Effector CD8-positive, alpha-beta T cell (primary cell): Measurements from ENCODE around the gene CYP27C1.

Source experiments
- DNase-seq: peaks from one replicate; lab custom pipeline; 2025; lab: John Stamatoyannopoulos, UW

The CYP27C1 gene

DNA sequence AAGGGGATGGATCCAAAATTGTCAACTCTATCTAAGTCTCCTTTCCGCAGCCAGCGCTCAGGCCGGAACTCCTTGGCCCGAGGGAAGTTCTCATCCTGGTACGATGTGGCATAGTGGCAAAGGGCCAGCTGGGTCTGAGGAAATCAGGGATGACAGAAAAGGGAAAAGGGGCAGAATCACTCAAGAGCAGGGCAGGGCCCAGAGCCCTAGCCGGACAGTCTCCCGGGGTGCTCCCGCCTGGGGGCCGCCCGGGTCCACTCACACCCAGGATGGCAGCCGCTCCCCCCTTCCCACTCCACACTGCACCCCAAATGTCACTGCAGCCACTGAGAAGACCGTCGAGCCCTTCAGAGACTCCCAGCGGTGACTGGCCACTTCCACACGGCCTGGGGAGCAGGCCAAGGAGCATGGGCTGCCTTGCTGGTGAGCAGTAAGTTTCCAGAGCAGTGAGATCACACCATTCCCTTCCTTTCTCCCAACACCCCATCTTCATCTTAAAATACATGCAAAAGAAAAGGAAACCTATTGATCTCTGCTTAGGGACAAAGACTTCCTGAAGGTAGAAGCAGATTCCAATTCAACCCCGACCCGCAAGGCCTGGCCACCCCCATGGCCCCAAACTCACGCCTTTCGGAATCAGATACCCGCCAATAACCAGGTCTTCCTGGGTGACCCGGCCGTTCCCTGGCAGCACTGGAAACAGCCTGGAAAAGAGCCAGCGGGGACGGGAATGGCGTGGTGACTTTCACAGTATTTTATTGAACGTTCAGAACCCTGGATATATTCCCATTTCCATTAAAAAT lies 26.7 kb downstream of the CYP27C1 start:
- DNase-seq = no peak

DNA sequence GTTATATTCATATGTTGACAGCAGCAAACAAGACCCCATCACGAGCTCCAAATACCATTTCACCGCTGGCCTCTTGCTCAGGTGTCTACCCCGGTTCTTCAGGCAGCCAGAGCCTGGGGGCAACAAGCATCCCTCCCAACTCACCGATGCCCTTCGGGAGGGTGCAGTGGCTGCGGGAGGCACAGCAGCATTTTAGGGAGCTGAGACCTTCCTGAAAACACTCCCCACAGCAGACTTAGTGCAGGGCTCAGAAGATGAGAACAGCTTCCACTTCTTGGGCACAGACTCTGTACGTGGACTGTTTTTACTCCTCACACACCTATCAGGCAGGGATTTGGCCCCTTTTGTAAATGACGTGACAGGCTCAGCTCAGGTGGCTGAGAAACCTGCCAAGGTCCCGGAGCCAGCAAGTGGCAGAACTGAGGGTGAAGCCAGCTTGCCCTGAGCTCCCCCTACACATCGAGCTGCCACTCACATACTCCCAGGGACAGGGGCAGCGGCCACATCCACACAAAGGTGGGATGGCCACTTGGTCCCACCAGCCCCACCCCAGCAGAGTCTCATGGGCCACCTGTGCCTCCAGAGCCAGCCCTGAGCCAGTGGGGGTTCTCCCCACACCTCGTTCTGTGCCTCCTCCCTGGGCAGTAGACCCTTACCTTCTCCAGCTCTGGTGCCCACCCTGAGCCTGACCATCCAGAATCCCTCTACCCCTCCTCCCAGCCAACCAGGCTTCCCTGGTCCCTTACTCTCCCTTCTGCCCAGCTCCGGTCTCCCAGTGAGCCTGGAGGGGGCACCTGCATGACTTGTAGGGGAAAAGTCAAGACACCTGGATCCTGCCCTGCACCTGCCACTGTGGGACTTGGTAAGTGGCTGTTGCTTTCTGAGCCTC lies 28.5 kb downstream of the CYP27C1 start:
- DNase-seq = no peak

DNA sequence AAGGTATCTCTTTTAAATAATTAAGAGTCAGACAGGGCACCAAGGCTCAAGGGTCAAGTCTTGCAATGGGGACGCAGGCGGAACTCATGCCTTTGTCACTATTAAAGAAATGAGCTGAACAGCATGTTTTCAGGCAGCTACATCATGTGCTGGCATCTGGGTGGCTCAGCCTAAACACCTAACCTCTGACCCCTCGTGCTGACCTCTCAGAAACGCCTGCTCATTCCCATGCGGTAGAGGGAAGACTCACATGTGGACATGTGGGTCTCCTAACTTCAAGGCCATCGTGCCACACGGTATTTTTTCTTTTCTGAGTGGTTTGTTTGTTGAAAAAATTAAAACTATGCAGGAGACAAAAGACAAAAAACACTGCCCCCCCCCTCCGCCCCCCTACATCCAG lies 31.3 kb downstream of the CYP27C1 start:
- no peak for DNase-seq

DNA sequence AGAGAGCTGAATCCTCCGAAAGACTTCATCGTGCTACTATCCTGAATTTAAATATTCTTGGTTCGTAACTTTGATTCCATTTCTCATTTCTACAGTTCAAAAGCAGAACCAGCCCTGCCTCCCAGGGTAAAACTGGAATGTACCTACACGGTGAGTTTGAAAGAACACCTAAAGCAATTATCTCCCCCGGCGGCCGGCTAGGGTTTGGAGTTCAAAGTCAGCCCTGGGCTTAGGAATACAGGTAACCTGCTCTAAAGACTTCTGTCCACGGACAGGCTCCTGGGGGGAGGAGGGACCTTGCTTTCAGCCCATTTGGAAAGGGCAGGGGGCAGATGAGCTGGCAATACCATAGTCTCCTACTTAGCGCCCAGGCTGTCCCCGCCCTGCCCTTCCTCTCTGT lies 32.3 kb downstream of the CYP27C1 start:
- DNase-seq = no peak

DNA sequence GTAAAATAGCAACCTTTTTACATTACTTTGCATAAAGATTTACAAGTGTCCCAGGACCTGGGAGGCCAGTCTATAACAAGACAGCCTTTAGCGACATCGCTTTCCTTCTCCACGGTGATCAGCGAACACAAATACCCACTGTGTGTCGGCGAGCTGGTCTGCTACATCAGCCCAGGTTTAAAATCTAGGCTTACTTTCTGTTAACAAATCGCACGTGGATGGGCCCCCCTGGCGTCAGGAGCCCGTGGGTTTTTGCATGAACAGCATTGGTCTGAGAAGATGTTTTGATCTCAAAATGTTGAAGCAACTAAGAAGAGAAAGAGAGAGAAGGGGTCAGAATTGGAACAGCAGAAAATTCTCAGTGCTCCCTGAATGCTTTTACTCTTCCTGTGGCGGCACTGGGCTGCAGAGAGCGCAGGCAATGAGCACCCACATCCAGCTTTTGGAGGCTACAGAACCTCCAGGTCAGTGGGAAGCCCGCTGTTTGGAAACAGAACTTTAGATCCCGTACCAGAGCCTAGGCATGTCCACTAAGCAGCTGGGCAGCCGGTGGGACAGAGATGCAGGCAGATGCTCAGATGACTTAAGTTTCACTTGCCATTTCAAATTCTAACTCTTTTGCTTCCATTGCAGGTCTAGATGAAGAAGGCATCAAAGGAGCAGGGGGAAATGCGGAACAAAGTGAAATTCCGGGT lies 32.9 kb downstream of the CYP27C1 start:
- DNase-seq = no peak

DNA sequence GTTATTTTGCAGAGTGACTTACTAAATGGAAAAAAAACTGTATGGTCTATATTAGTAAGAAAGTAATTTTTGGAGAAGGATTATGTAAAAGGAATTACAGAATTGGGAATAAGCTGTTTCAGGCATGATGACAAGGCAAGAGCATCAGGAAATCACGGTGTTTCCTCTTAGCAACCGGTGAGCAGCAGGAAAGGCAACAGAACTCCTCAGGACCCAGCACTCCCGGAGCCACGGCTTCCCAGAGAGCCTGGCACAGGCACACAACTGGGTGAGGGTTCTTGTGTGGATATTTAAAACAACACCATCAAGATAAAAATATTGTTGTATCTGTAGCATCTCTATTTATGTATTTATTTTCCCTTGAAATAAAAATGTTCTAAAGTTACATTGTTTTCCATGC lies 34.4 kb downstream of the CYP27C1 start:
- no peak for DNase-seq

DNA sequence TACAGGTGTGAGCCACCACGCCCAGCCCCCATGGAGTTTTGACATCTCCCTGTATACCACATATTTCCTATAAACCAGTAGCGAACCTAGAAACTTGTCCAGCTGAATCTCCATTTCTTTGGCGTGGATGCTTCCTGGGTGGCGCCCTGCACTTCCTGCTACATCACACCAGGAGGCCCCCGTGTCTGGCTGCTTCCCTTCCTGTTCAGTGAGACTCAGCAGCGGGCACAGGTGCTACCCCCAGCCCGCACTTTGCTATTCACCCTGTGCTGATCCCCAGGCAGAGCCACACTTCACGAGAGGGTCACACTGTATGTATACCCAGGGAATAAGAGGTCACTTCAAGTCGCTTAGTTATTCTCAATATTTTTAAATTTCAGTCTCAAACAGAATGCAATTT lies 35.0 kb downstream of the CYP27C1 start:
- no peak for DNase-seq

DNA sequence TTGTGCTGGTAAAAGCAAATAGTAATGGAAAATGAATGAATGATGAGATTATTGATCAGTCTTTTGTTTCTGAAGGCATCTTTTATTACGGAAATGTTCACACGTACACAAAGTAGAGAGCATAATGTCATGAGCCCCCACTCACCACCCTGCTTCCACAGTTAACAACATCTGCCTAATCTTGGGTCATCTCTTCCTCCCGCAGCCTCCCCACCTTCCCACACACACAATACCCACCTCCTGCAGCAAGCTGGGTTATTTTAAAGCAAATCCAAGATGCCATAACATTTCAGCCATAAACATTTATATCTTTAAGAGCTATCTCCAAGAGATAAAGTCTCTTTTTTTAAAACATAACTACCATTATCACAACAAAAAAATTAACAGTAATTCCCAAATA lies 36.3 kb downstream of the CYP27C1 start:
- DNase-seq = no peak

DNA sequence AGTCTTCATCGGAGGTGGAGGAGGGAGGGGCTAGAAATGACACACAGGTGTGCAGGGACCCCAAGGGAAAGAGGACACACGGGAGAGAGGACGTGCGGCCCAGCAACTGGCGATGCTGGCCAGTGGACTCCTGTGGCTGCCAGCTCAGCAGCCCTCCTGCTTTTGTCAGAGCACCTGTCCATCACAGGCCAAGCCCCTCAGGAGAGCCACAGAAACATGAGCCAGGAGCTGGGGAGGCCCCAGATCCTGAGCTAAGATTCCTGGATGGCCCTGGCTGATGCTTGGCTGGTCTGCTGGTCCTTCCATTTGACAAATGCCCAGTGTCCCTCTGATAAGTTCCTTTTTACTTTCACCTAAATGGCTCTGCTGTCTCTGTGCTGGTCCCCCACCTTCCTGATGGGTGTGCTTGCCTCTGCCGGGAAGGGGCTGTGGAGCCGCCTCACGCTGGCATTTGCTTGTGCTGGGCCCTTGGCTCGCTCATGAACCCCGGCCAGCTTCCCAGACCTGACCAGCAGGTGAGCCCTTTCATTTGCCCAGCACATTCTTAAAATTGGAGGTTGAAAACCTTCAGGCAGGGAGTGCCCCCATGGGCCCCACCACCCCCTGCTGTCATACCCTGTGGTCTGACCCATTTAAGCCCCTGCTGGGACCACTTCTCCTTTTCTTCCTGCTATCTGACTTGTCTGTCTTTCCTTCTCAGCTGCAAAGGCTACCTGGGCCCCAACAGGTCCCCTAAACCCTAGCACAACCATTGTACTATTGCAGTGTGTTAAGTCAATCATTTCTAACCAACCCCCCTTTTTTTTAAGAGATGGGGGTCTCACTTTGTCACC lies 37.3 kb downstream of the CYP27C1 start:
- no peak for DNase-seq

DNA sequence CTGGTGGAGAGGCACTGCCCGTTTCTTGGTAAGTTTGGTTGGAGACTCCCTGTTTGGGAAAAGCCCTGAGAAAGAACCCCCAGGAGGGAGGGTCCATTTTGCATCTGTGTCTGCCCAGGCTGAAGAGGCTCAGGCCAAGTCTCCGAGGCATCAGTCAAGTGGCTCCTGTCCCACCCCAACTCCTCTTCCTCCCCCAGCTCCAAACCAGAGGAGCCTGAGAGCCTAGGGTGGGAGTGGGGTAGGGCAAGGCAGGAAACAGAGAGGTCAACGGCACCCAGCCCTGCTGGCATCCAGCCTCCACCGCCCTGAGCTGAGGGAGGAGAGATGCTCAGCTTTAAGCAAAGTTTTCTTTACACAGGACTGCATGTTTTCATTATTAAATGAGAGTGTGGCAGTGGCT lies 38.2 kb downstream of the CYP27C1 start:
- DNase-seq = no peak

DNA sequence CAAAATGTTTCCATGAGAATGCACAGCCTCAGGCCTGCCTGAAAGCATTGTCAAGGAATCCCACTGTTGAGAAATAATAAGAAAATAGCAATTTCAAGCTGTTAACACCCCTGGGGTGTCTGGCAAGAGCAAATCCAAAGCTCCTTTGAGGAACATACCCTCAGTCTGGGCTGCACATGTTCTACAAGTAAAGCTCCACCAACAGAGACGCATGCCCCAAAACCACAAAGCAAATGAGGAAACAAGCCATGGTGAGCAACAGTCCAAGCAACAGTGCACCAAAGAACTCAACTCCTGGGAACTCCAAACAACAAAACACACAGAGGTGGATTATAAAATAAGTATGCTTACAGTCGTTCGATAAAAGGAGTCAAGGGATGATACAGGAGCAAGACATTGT lies 40.3 kb downstream of the CYP27C1 start:
- no peak for DNase-seq

DNA sequence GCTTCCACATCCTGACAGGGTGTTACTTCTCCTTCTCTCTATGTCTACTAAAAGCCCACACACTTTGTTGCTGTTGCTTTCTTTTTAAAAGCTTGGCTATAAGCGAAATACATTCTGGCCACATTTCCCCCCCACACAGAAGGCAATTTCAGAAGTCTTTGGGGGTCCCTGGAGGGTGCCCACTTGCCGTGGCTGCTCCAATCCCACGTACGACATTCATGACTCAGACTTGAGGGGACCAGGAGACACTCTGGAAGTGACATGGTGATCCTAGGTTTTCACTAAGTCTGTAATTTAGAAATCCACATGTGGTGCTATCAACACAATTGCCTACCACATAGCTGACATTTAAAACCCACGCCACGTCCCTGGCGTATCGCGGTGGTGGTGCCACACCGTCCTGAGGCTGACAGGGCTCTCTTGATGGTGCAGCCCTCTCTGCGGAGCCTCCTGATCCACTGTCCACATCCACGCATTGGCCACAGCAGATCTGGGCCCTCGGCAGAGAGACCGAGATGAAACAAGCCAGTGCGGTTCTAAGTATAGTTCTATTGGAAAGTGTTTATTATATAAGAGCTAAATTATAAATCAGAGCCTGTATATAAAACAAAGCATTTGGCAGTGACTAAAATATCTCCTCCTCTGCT lies 42.4 kb downstream of the CYP27C1 start:
- no peak for DNase-seq

DNA sequence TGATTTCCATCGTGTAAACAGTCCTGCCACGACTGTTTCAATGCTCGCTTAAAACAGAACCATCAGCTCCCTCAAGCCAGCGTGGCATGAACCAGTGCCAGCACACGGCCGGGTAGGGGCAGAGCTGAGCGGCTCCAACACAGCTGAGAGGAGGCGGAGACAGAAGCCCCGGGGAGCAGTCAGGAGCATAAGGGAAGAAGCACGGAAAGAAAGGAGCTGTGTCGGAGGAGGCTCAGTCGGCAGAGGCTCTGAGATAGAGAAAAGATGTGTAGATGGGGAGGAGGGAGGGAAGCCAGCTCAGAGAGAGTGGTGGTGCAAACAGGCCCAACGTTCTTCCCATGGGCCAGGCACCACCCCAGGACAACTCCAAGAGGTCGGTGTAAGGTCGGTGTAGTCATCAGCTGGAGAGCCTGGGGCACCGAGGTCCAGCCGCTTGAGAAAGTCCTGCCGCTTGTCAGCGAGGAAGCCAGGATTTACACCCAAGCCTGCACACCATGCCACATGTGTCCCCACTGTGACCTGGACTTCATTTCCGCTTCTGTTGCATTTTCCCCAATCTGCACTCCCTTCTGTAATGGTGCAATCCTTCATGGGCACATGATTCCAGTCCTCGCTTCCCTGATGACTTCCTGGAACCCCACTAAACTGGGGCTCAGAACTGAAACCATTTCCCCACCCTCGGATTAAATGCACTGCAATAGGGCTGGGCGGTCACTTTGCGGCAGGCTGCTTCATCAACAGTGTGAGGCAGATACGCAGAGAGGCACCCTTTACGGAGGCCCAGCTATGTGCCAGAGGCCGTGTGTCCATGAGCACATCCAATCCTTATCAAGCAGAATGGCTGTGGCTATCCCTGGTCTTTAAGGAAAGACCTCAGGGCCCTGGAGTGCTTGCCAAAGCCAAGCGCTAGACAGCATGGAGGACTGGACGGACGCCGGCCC lies 43.5 kb downstream of the CYP27C1 start:
- no peak for DNase-seq

DNA sequence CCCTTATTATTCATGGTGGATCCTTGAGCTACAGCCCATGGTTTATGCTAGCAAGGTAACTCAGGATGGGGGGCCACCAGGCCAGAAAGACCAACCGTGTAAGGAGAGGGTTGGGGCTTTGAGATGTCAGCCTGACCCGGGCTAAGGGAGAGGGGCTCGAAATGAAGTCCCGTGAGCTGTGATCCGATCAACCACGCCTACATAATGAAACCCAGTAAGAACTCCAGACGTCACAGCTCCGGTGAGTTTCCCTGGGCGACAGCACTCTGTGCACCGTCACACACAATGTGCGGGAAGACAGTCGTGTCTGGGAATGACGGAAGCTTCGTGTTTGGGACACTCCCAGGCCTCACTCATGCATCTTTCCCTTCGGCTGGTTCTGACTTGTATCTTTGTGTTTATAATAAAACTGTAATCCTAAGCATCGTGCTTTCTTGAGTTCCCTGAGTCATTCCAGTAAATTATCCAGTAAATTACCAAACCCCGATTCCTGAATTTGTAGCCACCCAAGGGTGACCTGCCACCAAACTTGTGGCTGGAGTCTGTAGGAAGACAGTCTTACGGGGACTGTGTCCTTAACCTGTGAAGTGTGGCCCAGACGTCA lies 44.2 kb downstream of the CYP27C1 start:
- DNase-seq = no peak

DNA sequence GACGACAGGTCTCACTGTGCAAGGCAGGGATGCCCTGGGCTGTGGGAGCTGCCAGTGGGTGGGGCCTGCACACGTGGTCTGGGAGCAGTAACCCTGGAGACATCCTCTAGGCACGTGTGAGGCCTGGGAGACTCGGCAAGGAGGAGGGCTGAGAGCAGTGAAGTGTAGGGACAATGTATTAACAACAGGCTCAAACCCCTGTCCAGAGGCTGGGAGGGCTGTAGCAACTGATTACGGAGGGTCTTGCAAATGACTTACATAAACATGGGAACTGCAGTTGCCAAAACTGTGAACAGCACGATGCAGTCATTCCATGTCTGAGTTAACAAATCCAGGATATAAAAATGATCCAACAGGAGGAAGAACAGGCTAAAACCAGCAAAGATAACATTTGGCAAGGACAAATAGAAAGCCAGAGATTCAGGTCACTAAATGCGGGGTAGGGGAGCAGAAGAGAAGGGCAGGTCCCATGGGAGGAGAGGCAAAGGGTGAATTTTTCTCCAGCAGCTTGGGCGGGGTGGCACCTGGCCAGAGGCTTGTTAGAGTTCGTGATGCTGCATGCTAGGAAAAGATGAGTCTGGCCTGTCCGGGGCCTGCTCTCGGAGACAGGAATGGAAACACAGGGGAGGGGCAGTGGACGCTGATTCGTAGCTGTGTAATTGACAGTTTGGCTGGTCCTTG lies 44.9 kb downstream of the CYP27C1 start:
- DNase-seq = no peak

DNA sequence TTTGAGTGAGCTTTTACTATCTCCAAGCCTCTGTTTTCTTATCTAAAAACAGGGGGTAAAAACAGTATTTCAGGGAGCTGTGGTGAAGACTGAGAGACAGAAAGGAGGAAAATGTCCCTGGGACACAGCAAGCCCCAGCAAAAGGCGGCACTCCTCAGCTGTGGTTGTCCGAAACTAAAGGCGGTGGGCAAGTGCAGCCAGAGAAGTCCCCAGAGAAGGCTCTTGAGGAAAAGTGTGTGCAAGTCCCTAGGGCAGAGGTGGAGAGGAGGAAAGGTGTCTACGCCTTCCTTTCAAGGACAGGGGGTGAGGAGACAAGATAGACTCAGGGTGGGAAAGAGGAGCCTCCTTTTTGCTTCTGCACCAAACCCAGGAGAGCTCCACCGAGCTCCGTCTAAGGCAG lies 45.5 kb downstream of the CYP27C1 start:
- no peak for DNase-seq

DNA sequence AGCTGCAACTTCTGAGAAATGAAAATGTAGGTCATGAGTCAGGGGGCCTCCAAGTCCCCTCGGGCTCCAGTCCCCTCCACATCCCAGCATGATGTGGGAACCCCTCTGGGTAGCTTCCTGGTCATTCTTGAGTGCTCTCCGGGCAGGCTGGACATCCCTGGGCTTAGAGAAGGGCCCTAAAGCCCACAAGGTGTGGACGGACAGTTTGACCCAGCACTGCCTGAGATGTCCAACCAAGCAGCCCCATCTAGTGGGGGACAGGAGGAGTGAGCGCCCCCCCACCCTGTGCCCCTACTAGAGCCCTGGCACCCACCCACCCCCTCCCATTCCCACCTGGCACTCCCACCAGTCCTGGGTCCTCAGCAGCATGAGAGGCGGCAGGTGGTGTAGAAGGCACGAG lies 46.0 kb downstream of the CYP27C1 start:
- DNase-seq = no peak

DNA sequence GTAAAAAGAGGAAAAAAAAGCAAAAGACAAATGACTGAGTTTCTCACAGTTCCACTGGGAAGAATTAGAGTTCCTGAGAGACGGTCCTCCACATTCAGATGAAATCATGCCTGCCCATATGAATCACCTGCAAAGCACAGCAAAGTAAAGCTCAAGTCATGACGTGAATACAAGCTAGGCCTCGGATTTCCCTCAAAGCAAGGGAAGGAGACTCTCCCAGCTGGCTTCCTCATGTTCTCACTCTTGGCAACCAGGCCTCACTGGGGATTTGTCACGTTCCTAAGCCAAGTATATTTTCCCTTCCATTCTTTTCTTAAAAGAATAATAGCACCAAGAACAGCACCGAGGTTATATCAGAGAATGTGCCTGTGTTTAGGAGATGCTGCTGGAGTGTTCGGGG lies 47.0 kb downstream of the CYP27C1 start:
- DNase-seq = no peak

DNA sequence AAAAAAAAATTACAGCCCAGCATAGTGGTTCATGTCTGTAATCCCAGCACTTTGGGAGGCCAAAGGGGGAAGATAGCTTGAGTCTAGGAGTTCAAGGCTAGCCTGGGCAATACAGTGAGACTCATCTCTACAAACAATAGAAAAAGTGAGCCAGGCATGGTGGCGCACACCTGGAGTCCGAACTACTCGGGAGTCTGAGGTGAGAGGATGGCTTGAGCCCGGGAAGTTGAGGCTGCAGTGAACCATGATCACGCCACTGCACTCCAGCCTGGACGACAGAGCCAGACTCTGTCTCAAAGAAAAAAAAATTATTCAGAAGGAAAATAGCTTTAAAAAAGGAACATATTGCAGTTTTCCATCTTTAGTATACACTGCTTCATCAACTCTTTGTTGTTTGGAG lies 47.8 kb downstream of the CYP27C1 start:
- DNase-seq = no peak
